Rectal smooth muscle tissue (tissue), 1 donor: Measurements from ENCODE around the gene GSG1L.

Source experiments
- H3K27ac ChIP-seq: one replicate; pipeline ENCODE4 v1.7.0; 2013; ENCODE audit warnings: low read depth, low read length, inconsistent platforms
- H3K27me3 ChIP-seq: one replicate; pipeline ENCODE4 v1.7.0; 2013; ENCODE audit warnings: low read length; ENCODE audit not compliant: control insufficient read depth, insufficient read depth
- H3K36me3 ChIP-seq: one replicate; pipeline ENCODE4 v1.7.0; 2013; ENCODE audit warnings: low read length; ENCODE audit not compliant: control insufficient read depth, insufficient read depth
- H3K4me1 ChIP-seq: one replicate; pipeline ENCODE4 v1.7.0; 2013; ENCODE audit warnings: low read length; ENCODE audit not compliant: control insufficient read depth, insufficient read depth
- H3K4me3 ChIP-seq: one replicate; pipeline ENCODE4 v1.7.0; 2013; ENCODE audit warnings: low read length
- H3K9ac ChIP-seq: one replicate; pipeline ENCODE4 v1.7.0; 2013; ENCODE audit warnings: low read length

Gene GSG1L

DNA sequence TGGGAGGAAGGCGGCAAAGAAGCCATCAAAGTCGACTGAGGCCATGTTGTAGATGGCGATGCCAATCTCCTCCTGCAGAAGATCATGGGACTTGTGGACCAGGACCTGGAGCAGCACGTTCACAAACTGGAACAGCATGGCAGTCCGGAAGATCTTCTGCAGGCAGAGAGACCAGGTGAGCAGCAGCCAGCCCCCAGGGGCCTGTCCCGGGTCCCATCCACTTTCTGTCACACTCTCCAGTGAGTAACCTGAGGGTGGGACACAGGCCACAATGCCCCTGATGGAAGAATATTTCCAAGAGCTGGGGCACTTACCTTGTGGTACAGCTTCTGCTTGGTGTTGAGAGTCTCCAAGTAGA is 38.0 kb upstream of the GSG1L start:
- Histone ChIP-seq H3K27ac (no peak overlapping the region), H3K9ac (no peak overlapping the region), H3K4me1 (no peaks in the 10 kb centered on the region), H3K36me3 (peaks cover 61% of the 10 kb centered on the region), H3K4me3 (no peak overlapping the region), H3K27me3 (no peaks in the 10 kb centered on the region)

GRCh38 chr16:28100810-28101532 is 37.5 kb upstream of the GSG1L start:
- Histone ChIP-seq H3K4me1 (no peaks in the 10 kb centered on the region), H3K27ac (no peak overlapping the region), H3K27me3 (no peaks in the 10 kb centered on the region), H3K36me3 (peaks cover 56% of the 10 kb centered on the region), H3K4me3 (no peak overlapping the region), H3K9ac (no peak overlapping the region)

- no peaks in the 10 kb centered on the region for H3K4me1 ChIP-seq
- H3K36me3 ChIP-seq, result peaks cover 44% of the 10 kb centered on the region
- H3K4me3 ChIP-seq, result no peak overlapping the region
- H3K9ac ChIP-seq, result no peak overlapping the region
- no peak overlapping the region for H3K27ac ChIP-seq
- no peaks in the 10 kb centered on the region for H3K27me3 ChIP-seq
These were observed 35.7 kb upstream of the GSG1L start for GRCh38 chr16:28098959-28099945.

- H3K36me3 ChIP-seq, result peaks cover 35% of the 10 kb centered on the region
- no peaks in the 10 kb centered on the region for H3K4me1 ChIP-seq
- H3K9ac ChIP-seq, result no peak overlapping the region
- H3K27ac ChIP-seq, result no peak overlapping the region
- no peaks in the 10 kb centered on the region for H3K27me3 ChIP-seq
- H3K4me3 ChIP-seq, result no peak overlapping the region
These were observed 34.9 kb upstream of the GSG1L start for GRCh38 chr16:28098171-28098958.

GRCh38 chr16:28096983-28097899 is 33.7 kb upstream of the GSG1L start:
- H3K9ac ChIP-seq, result no peak overlapping the region
- peaks cover 28% of the 10 kb centered on the region for H3K36me3 ChIP-seq
- H3K4me1 ChIP-seq, result no peaks in the 10 kb centered on the region
- H3K4me3 ChIP-seq, result no peak overlapping the region
- H3K27ac ChIP-seq, result no peak overlapping the region
- no peaks in the 10 kb centered on the region for H3K27me3 ChIP-seq

GRCh38 chr16:28093385-28093725 is 29.8 kb upstream of the GSG1L start:
- Histone ChIP-seq H3K9ac (no peak overlapping the region), H3K27me3 (no peaks in the 10 kb centered on the region), H3K27ac (no peak overlapping the region), H3K4me1 (no peaks in the 10 kb centered on the region), H3K36me3 (peaks cover 7% of the 10 kb centered on the region), H3K4me3 (no peak overlapping the region)

- H3K36me3 ChIP-seq, result peaks cover 3% of the 10 kb centered on the region
- no peak overlapping the region for H3K9ac ChIP-seq
- no peak overlapping the region for H3K4me3 ChIP-seq
- no peaks in the 10 kb centered on the region for H3K27me3 ChIP-seq
- no peaks in the 10 kb centered on the region for H3K4me1 ChIP-seq
- no peak overlapping the region for H3K27ac ChIP-seq
These were observed 29.3 kb upstream of the GSG1L start for GRCh38 chr16:28092721-28093384.

- Histone ChIP-seq H3K36me3 (no peaks in the 10 kb centered on the region), H3K4me3 (no peak overlapping the region), H3K27ac (no peak overlapping the region), H3K27me3 (no peaks in the 10 kb centered on the region), H3K4me1 (no peaks in the 10 kb centered on the region), H3K9ac (no peak overlapping the region)
These were observed 28.1 kb upstream of the GSG1L start for GRCh38 chr16:28091656-28092055.

GRCh38 chr16:28090646-28091377 is 27.3 kb upstream of the GSG1L start:
- H3K9ac ChIP-seq, result no peak overlapping the region
- H3K27ac ChIP-seq, result no peak overlapping the region
- H3K36me3 ChIP-seq, result no peaks in the 10 kb centered on the region
- H3K27me3 ChIP-seq, result no peaks in the 10 kb centered on the region
- no peaks in the 10 kb centered on the region for H3K4me1 ChIP-seq
- no peak overlapping the region for H3K4me3 ChIP-seq

DNA sequence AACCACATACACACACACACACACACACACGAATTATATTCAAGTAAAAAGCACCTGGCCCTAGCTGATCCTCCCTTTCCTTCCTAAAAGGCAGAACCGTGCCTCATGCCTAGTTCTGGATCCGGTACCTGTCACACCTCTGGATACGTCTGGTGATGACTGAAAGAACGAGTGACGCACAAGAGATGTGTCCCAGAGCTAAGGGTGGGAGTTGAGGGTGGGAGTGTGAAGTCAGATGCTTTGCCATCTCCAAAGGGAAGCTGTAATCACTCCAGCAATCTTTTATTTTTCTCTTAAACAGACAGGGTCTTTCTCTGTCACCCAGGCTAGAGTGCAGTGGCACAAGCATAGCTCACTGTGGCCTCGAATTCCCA is 26.5 kb upstream of the GSG1L start:
- Histone ChIP-seq H3K4me3 (no peak overlapping the region), H3K27ac (no peak overlapping the region), H3K4me1 (no peaks in the 10 kb centered on the region), H3K27me3 (no peaks in the 10 kb centered on the region), H3K9ac (no peak overlapping the region), H3K36me3 (no peaks in the 10 kb centered on the region)
